Forelimb muscle (tissue), 1 donor: ENCODE data around the gene SPC24. TPM values are rescaled to one million over a fixed set of nuclear protein-coding genes. Genes with fewer than 3 reads are reported as not detected.

ENCODE experiments used
- DNase-seq: peaks from one replicate; pipeline ENCODE4 v3.0.0-alpha.2; 2013; ENCODE audit warnings: low read depth
- polyA plus RNA-seq: library from polyadenylated mRNA; unstranded; fragments of 120-200 nt; gene quantifications from one replicate; pipeline ENCODE4 v1.2.1, GENCODE V29; 2013; ENCODE audit not compliant: insufficient read length

Gene SPC24
- 9.2 TPM for polyA plus RNA-seq

GRCh38 chr19:11155373-11156120 is at the start of gene SPC24:
Gene SPC24 (minus strand): TSS chr19:11155782. CDS start chr19:11155776, 6 bp downstream.
- DNase-seq: peak; percentile 97

GRCh38 chr19:11204943-11205349 is 49.4 kb upstream of the SPC24 start:
- DNase-seq: no peak

GRCh38 chr19:11204076-11204602 is 48.6 kb upstream of the SPC24 start:
- DNase-seq: no peak

- DNase-seq: no peak
These were observed 47.9 kb upstream of the SPC24 start for GRCh38 chr19:11203194-11204075.

GRCh38 chr19:11202488-11203193 is 47.1 kb upstream of the SPC24 start:
- DNase-seq: no peak

- no peak for DNase-seq
These were observed 46.2 kb upstream of the SPC24 start for GRCh38 chr19:11201791-11202190.

- no peak for DNase-seq
These were observed 45.3 kb upstream of the SPC24 start for GRCh38 chr19:11200931-11201330.

- DNase-seq: no peak
These were observed 44.5 kb upstream of the SPC24 start for GRCh38 chr19:11200015-11200574.

- no peak for DNase-seq
These were observed 43.9 kb upstream of the SPC24 start for GRCh38 chr19:11199517-11199916.

- no peak for DNase-seq
These were observed 43.3 kb upstream of the SPC24 start for GRCh38 chr19:11198769-11199424.

- DNase-seq: no peak
These were observed 42.6 kb upstream of the SPC24 start for GRCh38 chr19:11198175-11198534.

GRCh38 chr19:11197291-11198174 is 42.0 kb upstream of the SPC24 start, which contains the start of gene KANK2:
Gene KANK2 (minus strand): TSS chr19:11197545. CDS start chr19:11194511, 3,034 bp downstream.
- no peak for DNase-seq

GRCh38 chr19:11196406-11197287 is 41.1 kb upstream of the SPC24 start:
- DNase-seq: no peak

GRCh38 chr19:11195681-11196080 is 40.1 kb upstream of the SPC24 start:
- no peak for DNase-seq

GRCh38 chr19:11194656-11195558 is 39.3 kb upstream of the SPC24 start:
- DNase-seq: no peak

- no peak for DNase-seq
These were observed 38.6 kb upstream of the SPC24 start for GRCh38 chr19:11194173-11194572.

GRCh38 chr19:11192957-11193939 is 37.7 kb upstream of the SPC24 start:
- DNase-seq: no peak
